SJSA1 (cell line): Measurements from ENCODE around the gene UROD. TPM values are rescaled to one million over a fixed set of nuclear protein-coding genes. Genes with fewer than 3 reads are reported as not detected.

Experiments used
- DNase-seq, 2 experiments: peaks; one replicate each; pipeline ENCODE4 v3.0.0-alpha.2; 2015 to 2020; ENCODE audit warnings: low spot score in 2 of 2, low read depth in 1 of 2
- H3K27ac ChIP-seq: fragments of 250-450 bp; sonication (Bioruptor Pico); 2 replicates; pipeline ENCODE4 v1.5.1; 2020; ENCODE audit warnings: mild to moderate bottlenecking, moderate library complexity
- H3K27me3 ChIP-seq: fragments of 250-450 bp; sonication (Bioruptor Pico); replicated peaks from 2 replicates; pipeline ENCODE4 v1.5.1; 2020; ENCODE audit warnings: mild to moderate bottlenecking, moderate library complexity
- H3K36me3 ChIP-seq: fragments of 250-450 bp; sonication (Bioruptor Pico); 2 replicates; pipeline ENCODE4 v1.5.1; 2020; ENCODE audit warnings: mild to moderate bottlenecking
- H3K4me1 ChIP-seq: fragments of 250-450 bp; sonication (Bioruptor Pico); replicated peaks from 2 replicates; pipeline ENCODE4 v1.6.1; 2021; ENCODE audit warnings: mild to moderate bottlenecking
- H3K4me3 ChIP-seq: fragments of 250-450 bp; sonication (Bioruptor Pico); 2 replicates; pipeline ENCODE4 v1.5.1; 2020; ENCODE audit warnings: mild to moderate bottlenecking
- H3K9me3 ChIP-seq: fragments of 250-450 bp; sonication (Bioruptor Pico); replicated peaks from 2 replicates; pipeline ENCODE4 v1.5.1; 2020; ENCODE audit warnings: mild to moderate bottlenecking
- total RNA-seq: library from RNA; depleted of rRNA; stranded (reverse); fragments of >200 nt; shearing (Covaris generic); gene quantifications from 2 replicates; pipeline ENCODE4 v1.2.3, GENCODE V29; 2014

The UROD gene
- total RNA-seq, 1 experiment from 2014 or later, result 91.3 TPM

DNA sequence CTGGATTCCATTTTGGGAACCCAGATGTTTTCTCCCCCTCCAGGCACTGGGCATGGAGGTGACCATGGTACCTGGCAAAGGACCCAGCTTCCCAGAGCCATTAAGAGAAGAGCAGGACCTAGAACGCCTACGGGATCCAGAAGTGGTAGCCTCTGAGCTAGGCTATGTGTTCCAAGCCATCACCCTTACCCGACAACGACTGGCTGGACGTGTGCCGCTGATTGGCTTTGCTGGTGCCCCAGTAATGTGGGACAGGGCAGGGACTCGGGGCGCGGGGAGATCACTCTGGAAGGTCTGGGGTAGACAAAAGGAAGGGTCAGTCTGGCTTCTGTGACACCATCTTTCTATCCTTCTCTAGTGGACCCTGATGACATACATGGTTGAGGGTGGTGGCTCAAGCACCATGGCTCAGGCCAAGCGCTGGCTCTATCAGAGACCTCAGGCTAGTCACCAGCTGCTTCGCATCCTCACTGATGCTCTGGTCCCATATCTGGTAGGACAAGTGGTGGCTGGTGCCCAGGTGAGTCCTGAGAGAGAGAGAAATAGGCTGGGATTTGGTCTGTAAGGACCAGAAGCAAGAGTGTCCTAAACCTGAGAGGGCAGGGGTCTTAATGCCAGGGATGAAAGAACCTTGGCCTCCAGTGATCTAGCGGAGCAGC, 1.6 kb downstream of the UROD start:
- Histone ChIP-seq H3K36me3 (peaks cover 48% of the 10 kb centered on the region), H3K27ac (no peak overlapping the region)

DNA sequence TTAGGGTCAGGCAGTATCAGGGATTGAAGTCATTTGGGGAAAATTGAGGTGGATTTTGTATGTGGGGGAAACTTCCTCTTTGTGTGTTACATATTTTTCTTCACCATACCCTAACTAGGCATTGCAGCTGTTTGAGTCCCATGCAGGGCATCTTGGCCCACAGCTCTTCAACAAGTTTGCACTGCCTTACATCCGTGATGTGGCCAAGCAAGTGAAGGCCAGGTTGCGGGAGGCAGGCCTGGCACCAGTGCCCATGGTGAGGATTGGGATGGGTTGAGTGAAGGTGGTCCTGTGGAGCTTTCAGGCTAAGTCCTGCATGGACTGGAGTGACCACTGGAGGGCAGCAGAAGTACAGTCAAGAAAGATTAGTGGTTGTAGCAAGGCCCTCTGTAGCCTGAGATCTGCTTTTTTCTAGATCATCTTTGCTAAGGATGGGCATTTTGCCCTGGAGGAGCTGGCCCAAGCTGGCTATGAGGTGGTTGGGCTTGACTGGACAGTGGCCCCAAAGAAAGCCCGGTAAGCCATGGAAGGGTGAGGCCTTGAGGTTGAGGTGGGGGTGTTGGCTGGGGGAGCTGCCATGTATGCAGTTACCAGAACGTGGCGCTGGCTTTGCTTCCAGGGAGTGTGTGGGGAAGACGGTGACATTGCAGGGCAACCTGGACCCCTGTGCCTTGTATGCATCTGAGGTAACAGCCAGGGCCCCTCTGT, 2.4 kb downstream of the UROD start:
- Histone ChIP-seq H3K27me3 (no peaks in the 10 kb centered on the region), H3K36me3 (peaks cover 40% of the 10 kb centered on the region), H3K4me3 (no peak overlapping the region), H3K9me3 (no peaks in the 10 kb centered on the region), H3K27ac (no peak overlapping the region), H3K4me1 (peaks cover 27% of the 10 kb centered on the region)
- DNase-seq, result peak; percentile 52 to 84

More for the DNA sequence above, 1.6 kb downstream of the UROD start:
- no peak for DNase-seq
- Histone ChIP-seq H3K9me3 (no peaks in the 10 kb centered on the region), H3K27me3 (no peaks in the 10 kb centered on the region), H3K4me3 (no peak overlapping the region), H3K4me1 (peaks cover 27% of the 10 kb centered on the region)

DNA sequence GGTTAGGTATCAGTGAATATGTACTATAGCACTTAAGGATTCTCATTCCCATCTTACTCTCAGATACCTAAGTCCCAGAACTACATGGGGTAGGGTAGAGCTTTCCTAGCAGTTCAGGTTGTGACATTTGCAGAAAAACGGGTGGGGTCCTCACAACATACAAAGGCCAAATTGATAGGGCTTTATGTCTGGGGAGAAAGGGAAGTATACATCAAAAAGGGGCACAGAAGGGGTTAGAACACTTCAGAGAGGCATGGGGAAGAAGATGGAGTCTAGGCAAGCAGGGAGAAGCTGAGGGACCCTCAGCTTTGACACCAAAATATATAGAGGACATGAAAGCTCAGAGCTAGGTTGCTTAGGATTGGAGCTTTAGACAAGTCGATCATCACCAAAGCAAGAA, 3.6 kb downstream of the UROD start:
- Histone ChIP-seq H3K4me1 (peaks cover 20% of the 10 kb centered on the region), H3K27me3 (no peaks in the 10 kb centered on the region), H3K27ac (no peak overlapping the region), H3K36me3 (peaks cover 30% of the 10 kb centered on the region), H3K4me3 (no peak overlapping the region), H3K9me3 (no peaks in the 10 kb centered on the region)
- DNase-seq, result no peak

GRCh38 chr1:45016090-45016697, 4.1 kb downstream of the UROD start:
- Histone ChIP-seq H3K27ac (no peak overlapping the region), H3K4me3 (no peak overlapping the region), H3K27me3 (no peaks in the 10 kb centered on the region), H3K9me3 (no peaks in the 10 kb centered on the region), H3K4me1 (peaks cover 19% of the 10 kb centered on the region), H3K36me3 (peaks cover 26% of the 10 kb centered on the region)
- no peak for DNase-seq

GRCh38 chr1:45016767-45017166, 4.7 kb downstream of the UROD start:
- Histone ChIP-seq H3K27ac (no peak overlapping the region), H3K27me3 (no peaks in the 10 kb centered on the region), H3K9me3 (no peaks in the 10 kb centered on the region), H3K4me3 (no peak overlapping the region), H3K4me1 (peaks cover 14% of the 10 kb centered on the region), H3K36me3 (peaks cover 26% of the 10 kb centered on the region)
- DNase-seq, result no peak

DNA sequence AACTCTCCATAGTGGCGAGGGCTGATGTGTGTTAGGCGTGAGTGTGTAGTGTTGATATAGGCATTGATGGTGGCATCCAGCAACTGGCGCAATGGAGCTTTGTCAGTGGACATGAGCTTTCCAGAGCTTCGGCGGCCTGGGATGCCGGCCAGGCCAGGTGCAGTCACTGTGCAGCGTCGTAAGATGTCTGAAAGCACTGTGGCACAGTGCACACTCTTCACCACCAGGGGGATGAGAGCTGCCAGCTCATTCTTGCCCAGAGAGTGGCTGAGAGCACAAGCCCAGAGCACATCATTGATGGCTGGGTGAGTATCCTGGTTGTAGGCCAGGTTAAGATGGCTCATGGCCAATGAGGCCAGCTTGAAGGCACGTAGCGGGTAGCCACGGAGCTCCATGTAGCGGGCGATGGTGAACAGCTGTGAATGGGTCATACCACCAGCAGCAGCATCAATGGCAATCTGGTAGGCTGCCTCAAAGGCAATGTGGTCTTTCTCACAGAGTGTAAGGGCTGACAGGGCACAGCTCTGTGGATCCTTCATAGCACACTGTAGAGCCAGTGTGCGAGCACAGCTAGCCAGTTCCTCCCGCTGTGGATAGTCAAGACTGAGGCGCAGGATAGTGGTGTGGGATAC, 6.7 kb downstream of the UROD start:
- Histone ChIP-seq H3K4me3 (no peak overlapping the region), H3K27ac (no peak overlapping the region)
- peak; percentile 34 to 57 for DNase-seq

GRCh38 chr1:45023663-45024062, 11.6 kb downstream of the UROD start:
- H3K27me3 ChIP-seq, result no peaks in the 10 kb centered on the region

More for the DNA sequence above, 6.7 kb downstream of the UROD start:
- Histone ChIP-seq H3K36me3 (peaks cover 19% of the 10 kb centered on the region), H3K27me3 (no peaks in the 10 kb centered on the region), H3K4me1 (no peaks in the 10 kb centered on the region), H3K9me3 (0 out of 2 replicates have a peak, but pooled peaks cover 2% of the 10 kb centered on the region)

DNA sequence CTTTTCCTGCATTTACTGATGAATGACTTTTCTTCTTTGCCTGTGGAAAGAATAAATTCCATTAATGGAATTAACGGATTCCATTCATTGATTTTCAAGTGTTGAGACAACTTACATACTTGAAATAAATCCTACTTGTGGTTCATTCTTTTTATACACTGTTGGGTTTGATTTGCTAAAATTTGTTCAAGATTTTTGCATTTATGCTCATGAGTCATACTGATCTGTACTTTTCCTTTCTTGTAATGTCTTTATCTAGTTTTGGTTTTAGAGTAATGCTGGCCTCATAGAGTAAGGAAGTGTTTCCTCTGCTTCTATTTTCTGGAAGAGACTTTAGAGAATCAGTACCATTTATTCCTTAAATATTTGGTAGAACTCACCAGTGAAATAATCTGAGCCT, 14.4 kb downstream of the UROD start:
- Histone ChIP-seq H3K4me1 (no peaks in the 10 kb centered on the region), H3K36me3 (no peaks in the 10 kb centered on the region), H3K27ac (no peak overlapping the region), H3K4me3 (no peak overlapping the region), H3K9me3 (0 out of 2 replicates have a peak, but pooled peaks cover 3% of the 10 kb centered on the region), H3K27me3 (no peaks in the 10 kb centered on the region)
- DNase-seq, result no peak

More at GRCh38 chr1:45023663-45024062, 11.6 kb downstream of the UROD start:
- no peaks in the 10 kb centered on the region for H3K4me1 ChIP-seq
- H3K27ac ChIP-seq, result no peak overlapping the region
- no peak overlapping the region for H3K4me3 ChIP-seq
- H3K9me3 ChIP-seq, result 0 out of 2 replicates have a peak, but pooled peaks cover 3% of the 10 kb centered on the region
- H3K36me3 ChIP-seq, result no peaks in the 10 kb centered on the region
- no peak for DNase-seq

GRCh38 chr1:45032837-45033236, 20.8 kb downstream of the UROD start:
- DNase-seq, result no peak
- Histone ChIP-seq H3K27ac (no peak overlapping the region), H3K36me3 (no peaks in the 10 kb centered on the region), H3K4me1 (no peaks in the 10 kb centered on the region), H3K4me3 (no peak overlapping the region), H3K27me3 (no peaks in the 10 kb centered on the region), H3K9me3 (no peaks in the 10 kb centered on the region)

GRCh38 chr1:45033356-45033755, 21.3 kb downstream of the UROD start:
- no peak for DNase-seq
- no peak overlapping the region for H3K27ac ChIP-seq

GRCh38 chr1:45035631-45036301, 23.7 kb downstream of the UROD start:
- no peak overlapping the region for H3K4me3 ChIP-seq
- no peak for DNase-seq
- H3K27ac ChIP-seq, result no peak overlapping the region
- 0 out of 2 replicates have a peak, but pooled peaks cover 2% of the 10 kb centered on the region for H3K27me3 ChIP-seq
- H3K36me3 ChIP-seq, result no peaks in the 10 kb centered on the region
- no peaks in the 10 kb centered on the region for H3K9me3 ChIP-seq
- no peaks in the 10 kb centered on the region for H3K4me1 ChIP-seq

More at GRCh38 chr1:45033356-45033755, 21.3 kb downstream of the UROD start:
- Histone ChIP-seq H3K9me3 (no peaks in the 10 kb centered on the region), H3K4me1 (no peaks in the 10 kb centered on the region), H3K36me3 (no peaks in the 10 kb centered on the region), H3K27me3 (0 out of 2 replicates have a peak, but pooled peaks cover 2% of the 10 kb centered on the region), H3K4me3 (no peak overlapping the region)

DNA sequence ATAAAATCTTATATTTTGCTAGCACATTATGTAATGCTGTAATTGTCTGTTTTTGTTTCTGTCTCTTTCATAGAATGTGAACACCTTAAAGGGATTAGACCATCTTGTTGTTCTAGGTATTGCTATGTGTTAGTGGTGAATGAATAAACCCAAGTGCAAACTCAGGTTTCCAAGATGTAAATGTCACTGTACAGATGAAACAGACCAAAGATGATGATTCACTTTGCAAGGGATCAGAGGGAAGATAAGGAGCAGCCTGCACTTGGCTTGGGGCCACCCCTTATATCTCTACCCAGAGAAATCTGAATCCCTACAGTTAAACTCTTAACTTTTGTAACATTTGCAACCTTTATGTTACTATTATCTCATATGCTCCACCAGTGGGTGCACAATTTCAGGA, 25.4 kb downstream of the UROD start:
- no peak overlapping the region for H3K27ac ChIP-seq
- no peaks in the 10 kb centered on the region for H3K4me1 ChIP-seq
- H3K27me3 ChIP-seq, result 0 out of 2 replicates have a peak, but pooled peaks cover 2% of the 10 kb centered on the region
- H3K9me3 ChIP-seq, result no peaks in the 10 kb centered on the region
- no peaks in the 10 kb centered on the region for H3K36me3 ChIP-seq
- H3K4me3 ChIP-seq, result no peak overlapping the region
- no peak for DNase-seq

- DNase-seq, result no peak
- Histone ChIP-seq H3K36me3 (no peaks in the 10 kb centered on the region), H3K4me1 (no peaks in the 10 kb centered on the region), H3K9me3 (no peaks in the 10 kb centered on the region), H3K27me3 (0 out of 2 replicates have a peak, but pooled peaks cover 2% of the 10 kb centered on the region), H3K4me3 (no peak overlapping the region), H3K27ac (no peak overlapping the region)
Measured at GRCh38 chr1:45038240-45038639, 26.2 kb downstream of the UROD start.
